ENCODE data around the gene WDR27.
"Not testable (repeated sequence)": the region's sequence is repeated elsewhere in the genome, so short reads cannot be mapped to it uniquely, and the experiment has no call there.

Gene WDR27

DNA sequence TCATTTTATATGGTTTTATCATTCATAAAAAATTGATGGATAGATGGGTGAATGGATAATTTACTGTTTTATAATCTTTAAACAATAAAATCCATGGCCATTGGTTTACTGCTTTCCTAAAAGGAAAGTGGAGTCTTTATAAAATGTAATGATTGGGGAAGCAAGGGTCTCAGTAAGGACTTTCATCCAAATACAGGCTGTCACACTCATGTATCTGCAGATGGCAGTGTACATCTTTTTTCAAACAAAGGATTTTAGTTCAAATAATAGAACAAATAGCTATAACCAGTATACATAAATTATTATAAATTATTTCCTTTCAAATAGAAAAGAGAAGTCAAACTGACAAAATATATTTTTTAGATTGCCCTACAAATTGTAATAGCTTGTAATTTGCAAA is 190.0 kb downstream of the WDR27 start:
- not testable (repeated sequence) for DNase-seq

DNA sequence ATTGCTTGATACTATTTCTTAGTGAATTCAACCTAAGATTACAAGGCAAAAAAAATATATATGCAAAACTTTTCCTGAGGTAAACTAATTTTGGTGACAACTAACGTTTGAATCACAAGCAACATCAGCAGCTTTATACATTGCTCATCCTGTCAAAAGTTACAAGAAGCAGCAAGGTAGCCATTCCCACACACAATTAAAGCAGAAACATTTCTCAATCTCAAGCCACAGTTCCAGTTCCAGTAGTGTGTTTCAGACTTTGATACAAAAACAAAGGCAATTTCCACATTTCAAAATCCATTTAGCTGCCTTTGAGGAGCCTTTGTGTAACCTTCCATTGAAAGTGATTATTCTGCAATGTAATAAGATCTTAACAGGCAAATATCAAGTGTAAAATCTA is 191.0 kb downstream of the WDR27 start:
- DNase-seq, result no peak

- DNase-seq, result no peak
Measured at GRCh38 chr6:169508452-169508851, 193.4 kb downstream of the WDR27 start.

DNA sequence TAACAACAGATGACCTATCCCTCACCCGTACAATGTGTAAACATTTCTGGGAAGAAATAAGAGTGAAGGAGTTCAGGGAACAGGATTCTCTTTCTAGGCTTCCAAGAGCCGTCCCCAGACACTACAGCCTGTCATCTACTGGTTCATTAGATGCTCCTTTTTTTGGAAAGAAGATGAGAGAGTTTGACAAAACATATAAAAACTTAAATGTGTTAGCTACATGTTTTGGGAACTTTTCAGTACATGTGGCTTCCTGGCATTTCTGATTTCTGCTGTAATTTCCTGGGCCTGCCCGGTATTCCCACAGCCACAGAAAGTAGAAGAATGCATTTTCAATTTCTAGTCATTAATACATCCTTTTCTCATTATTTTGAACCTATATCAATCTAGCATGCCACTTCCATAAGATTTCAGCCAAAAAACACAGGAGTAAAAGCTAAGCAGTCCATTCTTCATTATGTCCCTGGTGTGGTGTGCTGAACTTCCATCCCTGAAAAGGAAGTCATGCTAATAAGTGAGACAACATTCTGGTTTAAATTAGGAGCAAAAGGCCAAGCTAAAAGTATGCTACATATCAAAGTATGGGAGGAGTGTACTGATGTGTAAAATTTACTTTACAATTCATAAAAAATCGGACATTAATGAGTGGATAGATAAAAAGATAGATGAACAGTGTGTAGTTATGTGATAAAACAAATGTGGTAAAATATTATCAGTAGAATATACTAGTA is 198.2 kb downstream of the WDR27 start:
- DNase-seq, result no peak

GRCh38 chr6:169502445-169502844 is 199.4 kb downstream of the WDR27 start:
- no peak for DNase-seq

DNA sequence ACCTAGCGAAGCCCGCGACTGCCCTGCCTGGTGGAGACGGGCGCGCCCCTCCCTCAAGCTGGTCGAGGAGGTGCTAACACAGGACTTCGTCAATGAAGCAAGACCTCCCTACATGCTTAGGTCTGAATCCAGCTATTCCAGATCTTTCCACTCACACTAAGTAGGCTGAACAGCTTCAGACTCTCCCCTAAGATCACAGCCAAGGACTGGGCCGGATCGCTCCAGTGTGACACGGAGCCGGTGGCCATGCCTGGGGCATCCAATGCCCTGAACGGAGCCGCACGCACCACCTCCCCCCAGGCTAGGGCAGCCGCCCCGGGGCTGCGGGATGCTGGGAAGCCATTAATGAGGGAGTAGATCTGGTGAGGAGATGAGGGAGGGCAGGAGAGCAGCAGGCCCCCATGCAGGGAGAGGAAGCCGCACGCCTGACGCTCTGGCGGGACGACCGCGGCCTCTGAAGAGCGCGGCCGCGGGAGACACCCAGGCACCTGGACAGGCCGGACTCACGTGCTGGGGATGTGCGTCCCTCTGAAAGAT is 200.0 kb downstream of the WDR27 start:
- DNase-seq, result no peak

GRCh38 chr6:169501128-169501527 is 200.7 kb downstream of the WDR27 start:
- DNase-seq, result no peak

- no peak for DNase-seq
Measured at GRCh38 chr6:169500688-169501087, 201.1 kb downstream of the WDR27 start.

- DNase-seq, result no peak
Measured at GRCh38 chr6:169499848-169500247, 202.0 kb downstream of the WDR27 start.

DNA sequence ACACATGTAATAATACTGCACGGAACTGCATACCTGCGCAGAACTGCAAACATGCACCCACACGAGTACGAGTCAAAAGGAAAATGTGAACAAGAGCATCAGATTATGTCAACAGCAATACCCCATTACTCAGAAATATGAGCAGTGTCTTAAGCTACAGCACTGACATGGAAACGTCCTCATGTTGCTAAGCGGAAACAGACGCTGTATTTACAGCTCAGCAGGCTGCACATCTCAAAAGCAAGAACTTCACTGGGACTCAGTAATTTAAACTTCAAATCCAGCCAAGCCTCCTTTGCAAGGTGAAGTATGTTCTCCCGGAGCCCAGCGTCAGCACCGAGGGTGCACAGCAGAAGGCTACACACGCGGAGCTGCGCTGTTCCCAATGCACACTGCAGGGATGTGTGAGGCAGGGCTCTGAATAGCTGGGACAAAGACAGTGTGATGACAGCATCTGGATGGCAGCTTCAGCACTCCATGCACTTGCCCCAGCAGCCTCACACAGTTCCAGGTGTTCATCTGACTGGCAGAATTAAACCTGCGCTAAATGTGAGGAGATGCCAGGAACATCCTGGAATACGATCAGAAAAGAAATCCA is 202.8 kb downstream of the WDR27 start:
- DNase-seq, result no peak

GRCh38 chr6:169495601-169496000 is 206.2 kb downstream of the WDR27 start:
- no peak for DNase-seq

- DNase-seq, result no peak
Measured at GRCh38 chr6:169494038-169494437, 207.8 kb downstream of the WDR27 start.

- DNase-seq, result no peak
Measured at GRCh38 chr6:169491482-169491881, 210.3 kb downstream of the WDR27 start.

- DNase-seq, result no peak
Measured at GRCh38 chr6:169490830-169491229, 211.0 kb downstream of the WDR27 start.

DNA sequence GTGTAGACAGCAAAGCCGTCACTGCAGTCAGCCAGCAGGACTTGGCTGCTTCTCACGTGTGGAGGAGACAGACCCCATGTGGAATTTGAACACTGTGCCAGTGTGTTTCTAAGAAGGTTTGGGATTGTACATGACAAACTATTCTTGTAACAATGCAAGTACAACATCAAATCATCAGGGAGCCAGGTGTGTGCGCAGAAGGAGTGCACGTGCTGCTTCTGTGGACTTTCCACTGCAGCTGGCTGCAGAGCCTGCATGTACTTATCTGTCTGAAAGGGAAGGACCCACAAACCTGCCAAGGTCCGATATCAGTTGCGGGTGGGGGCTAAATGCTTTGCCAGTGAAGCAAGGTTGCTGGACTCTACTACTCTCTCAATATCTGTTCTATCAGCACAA is 211.6 kb downstream of the WDR27 start:
- no peak for DNase-seq

DNA sequence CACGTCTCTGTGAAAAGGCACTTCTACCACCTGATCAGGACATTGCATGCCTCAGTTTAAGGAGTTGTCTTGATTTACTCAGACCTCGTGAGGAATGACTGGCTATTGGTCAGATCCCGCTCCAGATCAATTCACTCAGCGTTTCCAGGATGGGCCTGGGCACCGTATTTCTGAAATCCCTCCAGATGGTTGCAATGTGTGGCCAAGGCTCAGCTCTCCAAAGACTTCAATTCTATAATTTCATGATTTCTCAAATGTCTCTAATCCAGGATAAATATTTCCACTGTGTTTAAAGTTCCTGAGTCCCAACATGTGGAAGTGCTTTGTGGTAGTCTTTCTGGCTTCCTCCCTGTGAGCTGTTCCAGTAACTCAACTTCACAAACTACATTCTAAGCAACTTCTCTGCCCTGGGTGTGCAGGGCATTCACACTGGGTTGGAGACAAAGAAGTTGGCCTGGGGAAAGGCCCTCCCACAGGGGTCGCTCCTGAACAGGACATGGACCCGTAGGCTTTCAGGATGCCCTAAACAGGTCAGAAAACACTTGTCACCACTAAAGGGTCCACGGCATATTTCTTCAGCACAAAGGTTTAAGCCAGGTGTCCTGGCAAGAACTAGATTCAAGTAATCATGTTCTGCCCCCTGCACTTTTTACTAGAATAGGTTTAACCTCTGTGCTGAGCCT is 212.1 kb downstream of the WDR27 start:
- DNase-seq, result no peak

DNA sequence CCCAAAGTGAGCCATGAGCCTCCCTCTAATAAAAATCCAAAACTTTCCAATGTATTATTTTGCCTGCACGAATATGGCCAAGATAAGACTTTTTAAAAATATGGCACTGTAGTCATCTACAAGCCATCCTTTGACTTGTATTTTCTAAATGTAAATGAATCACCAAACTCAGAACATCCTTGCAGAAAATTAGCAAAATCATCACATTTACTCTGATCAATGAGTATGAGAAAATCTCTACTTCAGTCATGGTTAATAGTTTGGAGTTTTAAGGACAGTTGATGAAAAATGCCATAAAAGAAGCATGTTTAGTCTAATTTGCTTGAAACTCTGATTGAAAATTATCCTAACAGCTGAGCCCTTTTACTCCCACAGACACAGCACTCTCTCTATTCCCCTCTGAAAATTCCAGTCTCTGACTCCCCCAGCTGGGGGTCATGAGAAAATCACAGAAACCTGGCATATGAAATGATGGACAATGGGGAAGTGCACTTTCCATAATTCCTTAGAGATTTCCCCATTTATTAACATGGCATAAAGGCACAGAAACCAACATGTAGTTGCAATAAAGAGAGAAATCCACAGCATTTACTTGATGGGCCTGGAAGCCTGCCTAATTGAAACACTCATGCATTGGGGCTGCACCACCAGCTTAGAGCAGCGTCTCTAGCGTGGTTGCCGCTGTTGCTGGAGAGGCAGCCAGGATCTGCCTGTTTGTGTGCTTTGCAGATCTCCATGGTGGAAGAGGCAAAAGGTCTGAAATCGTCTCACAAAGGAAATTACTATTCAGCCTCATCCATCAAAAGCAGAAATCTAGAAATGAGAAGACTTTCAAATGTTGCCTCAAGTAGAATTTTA is 214.0 kb downstream of the WDR27 start:
- DNase-seq, result no peak

DNA sequence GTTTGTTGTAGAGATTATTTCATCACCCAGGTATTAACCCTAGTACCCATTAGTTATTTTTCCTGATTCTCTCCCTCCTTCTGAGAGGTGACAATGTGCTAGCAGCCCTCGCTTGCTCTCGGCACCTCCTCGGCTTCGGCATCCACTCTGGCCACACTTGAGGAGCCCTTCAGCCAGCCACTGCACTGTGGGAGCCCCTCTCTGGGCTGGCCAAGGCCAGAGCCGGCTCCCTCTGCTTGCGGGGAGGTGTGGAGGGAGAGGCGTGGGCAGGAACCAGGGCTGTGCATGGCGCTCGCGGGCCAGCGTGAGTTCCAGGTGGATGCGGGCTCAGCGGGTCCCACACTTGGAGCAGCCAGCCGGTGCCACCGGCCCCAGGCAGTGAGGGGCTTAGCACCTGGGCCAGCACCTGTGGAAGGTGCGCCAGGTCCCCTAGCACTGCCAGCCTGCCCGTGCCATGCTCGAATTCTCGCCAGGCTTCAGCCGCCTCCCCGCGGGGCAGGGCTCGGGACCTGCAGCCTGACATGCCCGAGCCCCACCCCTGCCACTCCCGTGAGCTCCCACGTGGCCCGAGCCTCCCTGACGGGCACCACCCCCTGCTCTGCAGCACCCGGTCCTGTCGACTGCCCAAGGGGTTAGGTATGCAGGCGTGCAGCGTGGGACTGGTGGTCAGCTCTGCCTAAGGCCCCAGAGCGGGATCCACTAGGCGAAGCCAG is 221.9 kb downstream of the WDR27 start:
- no peak for DNase-seq

DNA sequence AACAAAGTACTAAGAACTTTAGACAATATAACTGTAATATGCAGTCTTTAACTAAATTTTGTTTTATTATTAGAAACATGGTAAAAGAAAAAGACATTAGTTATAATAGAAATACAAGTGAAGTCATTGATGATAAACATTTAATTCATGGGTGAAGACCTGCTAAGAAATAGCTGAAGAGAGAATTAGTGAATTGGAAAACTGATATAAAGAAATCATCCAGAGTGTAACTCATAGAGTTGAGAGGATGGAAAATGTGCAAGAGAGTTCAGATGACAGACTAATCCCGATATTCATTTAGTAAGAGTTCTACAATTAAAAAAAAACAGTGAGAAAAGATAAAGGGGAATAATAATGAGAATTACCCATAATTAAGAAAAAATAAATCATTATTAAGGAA is 227.5 kb downstream of the WDR27 start:
- no peak for DNase-seq

DNA sequence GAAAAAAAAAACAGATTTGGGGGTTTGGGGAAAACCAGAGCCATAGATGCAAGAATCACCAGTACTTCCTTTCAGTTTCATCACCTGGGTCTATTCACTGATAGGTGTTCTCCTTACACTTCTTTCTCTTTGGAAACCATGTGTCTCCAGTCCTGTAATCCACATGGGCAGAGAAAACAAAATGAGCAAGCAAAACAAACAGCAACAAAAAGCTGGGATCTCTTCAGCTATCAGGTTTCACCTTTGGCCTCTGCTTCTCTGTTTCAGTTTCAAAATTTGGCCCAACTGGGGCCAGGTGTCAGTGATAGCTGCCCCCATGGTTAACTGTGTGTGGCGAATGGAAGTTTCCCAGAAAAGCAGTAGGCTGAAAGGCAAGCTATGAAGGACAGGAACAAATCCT is 228.2 kb downstream of the WDR27 start:
- DNase-seq, result no peak

DNA sequence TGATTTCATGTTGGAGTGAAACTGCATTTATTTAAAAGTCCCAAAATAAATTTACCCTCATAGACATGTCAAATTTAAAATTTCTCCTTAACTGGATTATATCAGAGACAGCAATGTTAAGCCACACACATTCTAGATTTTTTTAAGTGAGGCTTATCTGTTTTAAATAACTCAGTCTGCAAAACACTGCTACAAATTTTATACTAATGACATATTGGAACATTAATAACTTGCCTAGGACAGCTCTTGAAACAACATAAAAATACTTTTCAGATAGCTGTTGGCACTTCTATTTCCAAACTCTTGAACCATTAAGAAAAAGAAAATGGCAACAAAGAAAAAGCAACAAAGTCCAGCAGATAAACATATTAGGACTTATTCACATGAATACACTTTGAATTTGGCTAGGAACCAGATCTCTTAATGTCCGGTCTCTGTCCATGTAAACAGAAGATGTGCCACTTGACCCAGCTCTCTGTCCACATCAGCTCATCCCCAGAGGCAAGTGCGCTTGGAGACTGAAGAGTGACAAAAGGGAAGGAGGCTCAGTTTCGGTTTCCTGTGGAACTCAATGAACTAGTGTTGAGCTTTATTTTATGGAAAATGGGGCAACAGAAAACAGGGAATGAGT is 228.9 kb downstream of the WDR27 start:
- no peak for DNase-seq

DNA sequence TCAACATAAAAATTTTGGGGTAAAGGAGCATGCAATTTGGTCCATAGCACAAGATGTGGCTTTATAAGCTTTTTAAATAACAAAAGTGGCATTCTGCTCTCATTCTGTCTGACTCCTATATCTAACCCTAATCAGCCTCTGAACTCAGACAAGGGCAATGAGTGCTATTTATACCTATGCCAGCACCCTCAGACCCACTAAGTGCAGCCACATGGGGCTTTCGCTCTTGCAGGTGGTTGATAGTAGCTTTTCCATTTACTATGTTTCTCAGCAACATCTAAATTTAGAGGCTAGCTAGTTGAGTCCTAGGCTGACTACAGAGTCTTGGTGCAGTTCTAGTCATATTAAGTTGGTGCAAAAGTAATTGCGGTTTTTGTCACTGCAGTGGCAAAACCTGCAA is 231.0 kb downstream of the WDR27 start:
- DNase-seq, result no peak

Measured in CD4-positive, alpha-beta T cell treated with Interleukin-6 for 4 hours (primary cell).